OCI-LY7 (cell line): ENCODE measurements around the gene PPP3CB. TPM values are rescaled to one million over a fixed set of nuclear protein-coding genes. Genes with fewer than 3 reads are reported as not detected.
"Not testable (repeated sequence)": the region's sequence is repeated elsewhere in the genome, so short reads cannot be mapped to it uniquely, and the experiment has no call there.

ENCODE experiments used
- BruUV-seq: library from RNA; stranded (reverse); fragments of 400-500 nt; replicated peaks from 2 replicates; lab custom pipeline; 2021; lab: Mats Ljungman, UMichigan
- CTCF ChIA-PET: fragments of 300-600 bp; sonication (Branson Sonifier 250); formaldehyde crosslinking; loops from one replicate; lab custom pipeline; 2022; ENCODE audit warnings: antibody characterized with exemption; ENCODE audit not compliant: unreplicated experiment; lab: Charles Lee
- POLR2A ChIA-PET: fragments of 300-600 bp; sonication (Branson Sonifier 250); formaldehyde crosslinking; loops from one replicate; lab custom pipeline; 2022; ENCODE audit warnings: antibody characterized with exemption; lab: Charles Lee
- DNase-seq: peaks from one replicate; pipeline ENCODE4 v3.0.0-alpha.2; 2015; ENCODE audit warnings: low spot score
- H2AFZ ChIP-seq: fragments of 200-600 bp; sonication (generic), shearing (Covaris generic); 2 replicates; pipeline ENCODE4 v1.6.1; 2014; ENCODE audit warnings: mild to moderate bottlenecking, antibody characterized with exemption, low read length, moderate library complexity
- H3K27ac ChIP-seq: fragments of 200-600 bp; sonication (generic); 2 replicates; pipeline ENCODE4 v1.5.1; 2014; ENCODE audit warnings: mixed run types, low read depth, mild to moderate bottlenecking, moderate library complexity, low read length, inconsistent platforms; ENCODE audit not compliant: poor library complexity, severe bottlenecking
- H3K36me3 ChIP-seq: fragments of 200-600 bp; sonication (generic); 2 replicates; pipeline ENCODE4 v1.6.1; 2014; ENCODE audit warnings: mild to moderate bottlenecking, antibody characterized with exemption, low read length, moderate library complexity, mixed read lengths; ENCODE audit not compliant: insufficient read depth
- H3K4me1 ChIP-seq: fragments of 200-600 bp; sonication (generic); 2 replicates; pipeline ENCODE4 v1.5.1; 2014; ENCODE audit warnings: mild to moderate bottlenecking, low read length; ENCODE audit not compliant: insufficient read depth, poor library complexity, severe bottlenecking
- H3K4me2 ChIP-seq: fragments of 200-600 bp; sonication (generic); 2 replicates; pipeline ENCODE4 v1.6.1; 2014; ENCODE audit warnings: mild to moderate bottlenecking, low read length
- H3K4me3 ChIP-seq: fragments of 200-600 bp; sonication (generic); 2 replicates; pipeline ENCODE4 v1.5.1; 2014; ENCODE audit warnings: mild to moderate bottlenecking, low read depth, low read length; ENCODE audit not compliant: poor library complexity, severe bottlenecking
- H3K79me2 ChIP-seq: fragments of 200-600 bp; sonication (generic); 2 replicates; pipeline ENCODE4 v1.6.1; 2016; ENCODE audit warnings: low read depth, mild to moderate bottlenecking, low read length, moderate library complexity, mixed read lengths; ENCODE audit not compliant: insufficient read depth
- H3K9me2 ChIP-seq: fragments of 200-600 bp; sonication (generic); 2 replicates; pipeline ENCODE4 v1.6.1; 2016; ENCODE audit warnings: mild to moderate bottlenecking, low read length, mixed read lengths; ENCODE audit not compliant: insufficient read depth
- H3K9me3 ChIP-seq: fragments of 200-600 bp; sonication (generic); 2 replicates; pipeline ENCODE4 v1.6.1; 2014; ENCODE audit warnings: mild to moderate bottlenecking, mixed run types, low read length, mixed read lengths
- H4K20me1 ChIP-seq: fragments of 200-600 bp; sonication (generic); 2 replicates; pipeline ENCODE4 v1.6.1; 2014; ENCODE audit warnings: mild to moderate bottlenecking, antibody characterized with exemption, low read length, moderate library complexity, mixed read lengths; ENCODE audit not compliant: insufficient read depth
- CTCF ChIP-seq: fragments of 200-600 bp; sonication (generic); conservative IDR thresholded peaks from 2 replicates; pipeline ENCODE4 v1.5.1; 2014; ENCODE audit warnings: mild to moderate bottlenecking, antibody characterized with exemption, low read length, moderate library complexity, mixed read lengths
- EZH2phosphoT487 ChIP-seq: fragments of 200-600 bp; sonication (generic); IDR thresholded peaks from 2 replicates; pipeline ENCODE4 v1.6.1; 2018; ENCODE audit warnings: low read depth, borderline replicate concordance, mild to moderate bottlenecking, mixed run types, antibody characterized with exemption, low read length, moderate library complexity, mixed read lengths
- intact Hi-C: fragments of 100-400 bp; cut with micrococcal nuclease; formaldehyde crosslinking; loops from one replicate; pipeline ENCODE4 v1.10.0; 2022; ENCODE audit not compliant: unreplicated experiment
- total RNA-seq, 2 experiments: library from RNA; depleted of rRNA in 1 of 2; stranded (reverse); fragments of >200 nt in 1 of 2; shearing (Covaris generic) in 1 of 2; gene quantifications; 2 replicates each; pipeline ENCODE4 v1.2.3, GENCODE V29; 2014 to 2022

PPP3CB gene
- total RNA-seq, 2 experiments from 2014 or later = 18.6 to 43.1 TPM

- Histone ChIP-seq H3K9me3 (0 out of 2 replicates have a peak, but pooled peaks cover 5% of the 10 kb centered on the region), H3K4me2 (no peak overlapping the region), H2AFZ (no peak overlapping the region), H3K4me3 (no peak overlapping the region), H3K9me2 (no peaks in the 10 kb centered on the region), H3K36me3 (peaks cover 54% of the 10 kb centered on the region), H3K27ac (no peak overlapping the region), H3K4me1 (peaks cover 6% of the 10 kb centered on the region), H4K20me1 (no peaks in the 10 kb centered on the region), H3K79me2 (peaks cover 34% of the 10 kb centered on the region)
- no peak for DNase-seq
- CTCF ChIA-PET = no interaction called here
- TF ChIP-seq CTCF = no peak
- no peak for TF ChIP-seq EZH2phosphoT487
- POLR2A ChIA-PET = interaction anchor here (1.0 kb wide), 1 partner anchor 96 kb away, joined by 4 read pairs; no protein-coding TSS in a partner anchor
- no TSS peak for BruUV-seq
- intact Hi-C loops = no loop called here
These were observed 96.8 kb downstream of the PPP3CB start for GRCh38 chr10:73399063-73399462.

- ChIA-PET CTCF (no interaction called here), POLR2A (no interaction called here)
- H3K4me2 ChIP-seq = no peak overlapping the region
- H3K4me1 ChIP-seq = peaks cover 6% of the 10 kb centered on the region
- no peak for DNase-seq
- no peak overlapping the region for H3K27ac ChIP-seq
- H4K20me1 ChIP-seq = no peaks in the 10 kb centered on the region
- no peak overlapping the region for H3K4me3 ChIP-seq
- H3K9me3 ChIP-seq = 0 out of 2 replicates have a peak, but pooled peaks cover 5% of the 10 kb centered on the region
- H3K79me2 ChIP-seq = peaks cover 23% of the 10 kb centered on the region; the same call in 1 of the 2 replicates
- intact Hi-C loops = no loop called here
- H3K36me3 ChIP-seq = peaks cover 54% of the 10 kb centered on the region
- H3K9me2 ChIP-seq = no peaks in the 10 kb centered on the region
- no peak overlapping the region for H2AFZ ChIP-seq
- BruUV-seq = no TSS peak
- TF ChIP-seq CTCF (peak; percentile 48), EZH2phosphoT487 (no peak)
These were observed 97.8 kb downstream of the PPP3CB start for GRCh38 chr10:73398024-73398423.

GRCh38 chr10:73394325-73394724 lies 101.5 kb downstream of the PPP3CB start:
- peaks cover 70% of the 10 kb centered on the region for H3K36me3 ChIP-seq
- intact Hi-C loops, H3K4me1 ChIP-seq, H4K20me1 ChIP-seq, H2AFZ ChIP-seq, H3K27ac ChIP-seq, DNase-seq, POLR2A ChIA-PET, H3K79me2 ChIP-seq, CTCF ChIA-PET, H3K4me2 ChIP-seq, H3K9me2 ChIP-seq, H3K9me3 ChIP-seq, BruUV-seq, H3K4me3 ChIP-seq: not testable (repeated sequence)
